GM12878 (cell line): Measurements from ENCODE around the gene BRWD1. TPM values are rescaled to one million over a fixed set of nuclear protein-coding genes. Genes with fewer than 3 reads are reported as not detected.

ENCODE experiments used
- ATAC-seq: fragments of 200-7000 bp; cut with Tn5 transposase; 3 replicates; pipeline ENCODE4 v1.9.1; 2020; ENCODE audit warnings: mild to moderate bottlenecking, moderate library complexity
- BruUV-seq: library from RNA; stranded (reverse); fragments of 400-500 nt; replicated peaks from 2 replicates; lab custom pipeline; 2021; lab: Mats Ljungman, UMichigan
- CTCF ChIA-PET: fragments of 300-600 bp; sonication (Branson Sonifier 250); formaldehyde crosslinking; extraction: SDS; loops from one replicate; lab custom pipeline; 2021; ENCODE audit warnings: inconsistent platforms; lab: Yijun Ruan, JAX
- POLR2A ChIA-PET: fragments of 350-600 bp; formaldehyde crosslinking; extraction: SDS; loops from one replicate; lab custom pipeline; 2021; ENCODE audit warnings: inconsistent platforms; lab: Charles Lee
- RAD21 ChIA-PET: fragments of 300-600 bp; sonication (Branson Sonifier 250); formaldehyde crosslinking; loops from one replicate; lab custom pipeline; 2023; ENCODE audit warnings: antibody characterized with exemption; ENCODE audit not compliant: unreplicated experiment; lab: Charles Lee
- SMC1A ChIA-PET: fragments of 300-600 bp; sonication (Branson Sonifier 250); formaldehyde crosslinking; loops from one replicate; lab custom pipeline; 2023; ENCODE audit not compliant: unreplicated experiment, uncharacterized antibody; lab: Charles Lee
- DNase-seq: peaks from one replicate; pipeline ENCODE4 v3.0.0-alpha.2; 2011; ENCODE audit warnings: low read depth, low spot score
- FAIRE-seq: peaks from 3 replicates; lab custom pipeline; 2011; peaks lifted over from hg19 to GRCh38; lab: Jason Lieb, UNC
- H2AFZ ChIP-seq: 2 replicates; pipeline ENCODE4 v1.6.0; 2011; ENCODE audit warnings: low read depth, low read length, control low read depth; ENCODE audit not compliant: control insufficient read depth
- H3K27ac ChIP-seq: 2 replicates; pipeline ENCODE4 v1.5.1; 2011; ENCODE audit warnings: control low read depth; ENCODE audit not compliant: control insufficient read depth, insufficient read depth
- H3K27me3 ChIP-seq, 2 experiments: replicated peaks in 1 of 2; 2 replicates each; pipeline versions ENCODE4 v1.6.0 to v1.6.1; 2011; ENCODE audit warnings: low read length in 1 of 2; ENCODE audit not compliant: control insufficient read depth in 2 of 2, insufficient read depth in 2 of 2
- H3K36me3 ChIP-seq, 2 experiments: 2 replicates each; pipeline ENCODE4 v1.5.1; 2011; ENCODE audit warnings: low read length in 1 of 2; ENCODE audit not compliant: control insufficient read depth in 2 of 2, insufficient read depth in 2 of 2
- H3K4me1 ChIP-seq: 2 replicates; pipeline ENCODE4 v1.6.1; 2011; ENCODE audit warnings: mild to moderate bottlenecking, low read length, moderate library complexity, mixed read lengths; ENCODE audit not compliant: control insufficient read depth, insufficient read depth
- H3K4me2 ChIP-seq: 2 replicates; pipeline ENCODE4 v1.6.0; 2011; ENCODE audit warnings: control low read depth; ENCODE audit not compliant: control insufficient read depth, insufficient read depth
- H3K4me3 ChIP-seq: fragments of 200-600 bp; sonication (generic); 2 replicates; pipeline ENCODE4 v1.5.1; 2016
- H3K79me2 ChIP-seq: 2 replicates; pipeline ENCODE4 v1.6.0; 2011; ENCODE audit warnings: low read length; ENCODE audit not compliant: control insufficient read depth, insufficient read depth
- H3K9ac ChIP-seq: 2 replicates; pipeline ENCODE4 v1.8.0; 2011; ENCODE audit warnings: low read length, control low read depth, mixed read lengths; ENCODE audit not compliant: control insufficient read depth, insufficient read depth
- H3K9me3 ChIP-seq: replicated peaks from 3 replicates; pipeline ENCODE4 v1.5.1; 2011; ENCODE audit warnings: mild to moderate bottlenecking, low read length; ENCODE audit not compliant: control insufficient read depth, insufficient read depth
- H4K20me1 ChIP-seq: 2 replicates; pipeline ENCODE4 v1.6.0; 2011; ENCODE audit not compliant: control insufficient read depth, insufficient read depth
- DPF2 ChIP-seq: fragments of 450-650 bp; IDR thresholded peaks from 2 replicates; pipeline ENCODE4 v1.6.1; 2017; ENCODE audit warnings: mild to moderate bottlenecking
- FOS ChIP-seq: IDR thresholded peaks from 3 replicates; pipeline ENCODE4 v1.6.1; 2011; ENCODE audit warnings: borderline replicate concordance; ENCODE audit not compliant: insufficient read length; ENCODE audit errors: extremely low read depth
- HDGF ChIP-seq: fragments of 450-650 bp; IDR thresholded peaks from 2 replicates; pipeline ENCODE4 v1.6.1; 2016; ENCODE audit warnings: antibody characterized with exemption
- NBN ChIP-seq: fragments of 450-650 bp; IDR thresholded peaks from 2 replicates; pipeline ENCODE4 v1.6.1; 2016
- NFYB ChIP-seq: IDR thresholded peaks from 2 replicates; pipeline ENCODE4 v1.6.1; 2011; ENCODE audit warnings: low read depth, mild to moderate bottlenecking, low read length, improper control_type of control experiment, moderate library complexity; ENCODE audit not compliant: insufficient read depth
- NRF1 ChIP-seq: conservative IDR thresholded peaks from 2 replicates; pipeline ENCODE4 v1.6.1; 2011; ENCODE audit warnings: mild to moderate bottlenecking, low read depth, low read length, improper control_type of control experiment
- PAX5 ChIP-seq: IDR thresholded peaks from 2 replicates; pipeline ENCODE4 v1.6.1; 2011; ENCODE audit warnings: low read depth, low read length, borderline replicate concordance
- RUNX3 ChIP-seq: IDR thresholded peaks from 2 replicates; pipeline ENCODE4 v1.6.1; 2012; ENCODE audit warnings: low read length, inconsistent platforms
- SIX5 ChIP-seq: IDR thresholded peaks from 2 replicates; pipeline ENCODE4 v1.6.1; 2011; ENCODE audit warnings: mild to moderate bottlenecking, low read depth, low read length, moderate library complexity; ENCODE audit not compliant: severe bottlenecking
- SMARCA5 ChIP-seq: fragments of 450-650 bp; IDR thresholded peaks from 2 replicates; pipeline ENCODE4 v1.6.1; 2017; ENCODE audit warnings: mild to moderate bottlenecking
- SUPT20H ChIP-seq: IDR thresholded peaks from 2 replicates; pipeline ENCODE4 v1.6.1; 2011; ENCODE audit warnings: low read depth, mild to moderate bottlenecking, low read length, moderate library complexity, borderline replicate concordance; ENCODE audit not compliant: control insufficient read depth
- ZNF24 ChIP-seq: fragments of 450-650 bp; IDR thresholded peaks from 2 replicates; pipeline ENCODE4 v1.6.1; 2017; ENCODE audit warnings: antibody characterized with exemption, mild to moderate bottlenecking
- WGBS: methylation state at CpG from one replicate; pipeline ENCODE4 v1.1.6; 2016; ENCODE audit warnings: low lambda C conversion rate; ENCODE audit not compliant: insufficient replicate concordance, insufficient coverage; ENCODE audit errors: missing lambda C conversion rate; 5-methylcytosine and 5-hydroxymethylcytosine counted together
- in situ Hi-C: fragments of 300-500 bp; cut with MboI; formaldehyde crosslinking; loops from 9 replicates; pipeline ENCODE4 v1.14.3; 2018; ENCODE audit warnings: mixed read lengths
- intact Hi-C: fragments of 100-400 bp; cut with micrococcal nuclease; formaldehyde crosslinking; loops from one replicate; pipeline ENCODE4 v1.14.2; 2022; ENCODE audit not compliant: unreplicated experiment
- polyA plus RNA-seq, 11 experiments: library from polyadenylated mRNA; depleted of rRNA in 4 of 11; unstranded in 6 of 11; stranded (reverse) in 5 of 11; fragments of >200 nt; fragmentation: Nextera tagmentation in 4 of 11; fragmentation: Illumina TruSeq in 1 of 11; extraction: Ambion mirVana in 4 of 11; extraction: Trizol in 1 of 11; gene quantifications; 1 replicate in 1 of 11; 2 replicates in 10 of 11; pipeline versions ENCODE4 v1.2.1 to v1.2.3, GENCODE V29; 2011 to 2016; ENCODE audit warnings: inconsistent platforms in 2 of 11, missing spikeins in 2 of 11, low read depth in 1 of 11
- total RNA-seq, 4 experiments: library from RNA; depleted of rRNA in 3 of 4; stranded (reverse); fragments of >200 nt in 3 of 4; fragmentation: Illumina TruSeq in 1 of 4; extraction: Trizol in 1 of 4; gene quantifications; 2 replicates each; pipeline versions ENCODE4 v1.2.1 to v1.2.3, GENCODE V29; 2013 to 2021
- TF ChIP-seq, protein P1 (sequence below): IDR thresholded peaks from 2 replicates; pipeline ENCODE4 v1.6.1; 2011; ENCODE audit warnings: borderline replicate concordance, low read depth, mild to moderate bottlenecking, moderate library complexity, mixed read lengths, low read length; ENCODE audit not compliant: insufficient read depth; ENCODE audit errors: extremely low read length
- TF ChIP-seq, protein P2 (sequence below): fragments of 150-350 bp; IDR thresholded peaks from 2 replicates; pipeline ENCODE4 v1.6.1; 2016; ENCODE audit warnings: low read depth, low read length

BRWD1 gene
- total and polyA plus RNA-seq, 10 of the 15 experiments (the other 5 are each of a cell fraction or from before 2014, with no cell fraction given) = 3.1 to 19.0 (median 13.5) TPM

DNA sequence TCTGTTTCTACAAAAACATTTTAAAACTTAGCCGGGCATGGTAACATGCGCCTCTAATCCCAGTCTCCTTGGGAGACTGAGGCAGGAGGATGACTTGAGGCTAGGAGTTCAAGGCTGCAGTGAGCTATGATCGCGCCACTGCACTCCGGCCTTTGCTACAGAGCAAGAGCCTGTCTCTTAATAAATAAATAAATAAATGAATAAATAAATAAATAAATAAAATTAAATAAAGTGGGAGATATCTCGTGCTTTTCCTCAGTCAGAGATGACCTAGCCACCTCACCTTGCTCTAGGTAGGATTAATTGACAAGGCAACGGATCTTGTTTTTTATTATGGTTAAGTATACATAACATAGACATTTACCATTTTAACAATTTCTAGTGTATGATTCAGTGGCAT lies 14.3 kb upstream of the BRWD1 start:
- WGBS = 78% methylated on average over 7 of the region's 7 CpGs
- Histone ChIP-seq H3K79me2 (no peaks in the 10 kb centered on the region), H3K36me3 (no peaks in the 10 kb centered on the region), H3K4me1 (no peaks in the 10 kb centered on the region), H3K4me2 (no peak overlapping the region), H3K9ac (no peak overlapping the region), H3K9me3 (no peaks in the 10 kb centered on the region), H2AFZ (no peak overlapping the region), H3K27me3 (no peaks in the 10 kb centered on the region), H3K27ac (no peak overlapping the region), H4K20me1 (no peaks in the 10 kb centered on the region), H3K4me3 (no peak overlapping the region)
- POLR2A ChIA-PET = no interaction called here
- DNase-seq (no peak), FAIRE-seq (no peak), ATAC-seq (no peak)
- TF ChIP-seq FOS (no peak), SIX5 (no peak), SUPT20H (no peak), NBN (no peak), SMARCA5 (no peak), PAX5 (no peak), RUNX3 (no peak), ZNF24 (no peak), DPF2 (no peak), NFYB (no peak), HDGF (no peak), NRF1 (no peak)
- TF ChIP-seq, protein P1, sequence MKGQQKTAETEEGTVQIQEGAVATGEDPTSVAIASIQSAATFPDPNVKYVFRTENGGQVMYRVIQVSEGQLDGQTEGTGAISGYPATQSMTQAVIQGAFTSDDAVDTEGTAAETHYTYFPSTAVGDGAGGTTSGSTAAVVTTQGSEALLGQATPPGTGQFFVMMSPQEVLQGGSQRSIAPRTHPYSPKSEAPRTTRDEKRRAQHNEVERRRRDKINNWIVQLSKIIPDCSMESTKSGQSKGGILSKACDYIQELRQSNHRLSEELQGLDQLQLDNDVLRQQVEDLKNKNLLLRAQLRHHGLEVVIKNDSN = no peak
- TF ChIP-seq, protein P2, sequence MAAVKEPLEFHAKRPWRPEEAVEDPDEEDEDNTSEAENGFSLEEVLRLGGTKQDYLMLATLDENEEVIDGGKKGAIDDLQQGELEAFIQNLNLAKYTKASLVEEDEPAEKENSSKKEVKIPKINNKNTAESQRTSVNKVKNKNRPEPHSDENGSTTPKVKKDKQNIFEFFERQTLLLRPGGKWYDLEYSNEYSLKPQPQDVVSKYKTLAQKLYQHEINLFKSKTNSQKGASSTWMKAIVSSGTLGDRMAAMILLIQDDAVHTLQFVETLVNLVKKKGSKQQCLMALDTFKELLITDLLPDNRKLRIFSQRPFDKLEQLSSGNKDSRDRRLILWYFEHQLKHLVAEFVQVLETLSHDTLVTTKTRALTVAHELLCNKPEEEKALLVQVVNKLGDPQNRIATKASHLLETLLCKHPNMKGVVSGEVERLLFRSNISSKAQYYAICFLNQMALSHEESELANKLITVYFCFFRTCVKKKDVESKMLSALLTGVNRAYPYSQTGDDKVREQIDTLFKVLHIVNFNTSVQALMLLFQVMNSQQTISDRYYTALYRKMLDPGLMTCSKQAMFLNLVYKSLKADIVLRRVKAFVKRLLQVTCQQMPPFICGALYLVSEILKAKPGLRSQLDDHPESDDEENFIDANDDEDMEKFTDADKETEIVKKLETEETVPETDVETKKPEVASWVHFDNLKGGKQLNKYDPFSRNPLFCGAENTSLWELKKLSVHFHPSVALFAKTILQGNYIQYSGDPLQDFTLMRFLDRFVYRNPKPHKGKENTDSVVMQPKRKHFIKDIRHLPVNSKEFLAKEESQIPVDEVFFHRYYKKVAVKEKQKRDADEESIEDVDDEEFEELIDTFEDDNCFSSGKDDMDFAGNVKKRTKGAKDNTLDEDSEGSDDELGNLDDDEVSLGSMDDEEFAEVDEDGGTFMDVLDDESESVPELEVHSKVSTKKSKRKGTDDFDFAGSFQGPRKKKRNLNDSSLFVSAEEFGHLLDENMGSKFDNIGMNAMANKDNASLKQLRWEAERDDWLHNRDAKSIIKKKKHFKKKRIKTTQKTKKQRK = no peak
- CTCF ChIA-PET = interaction anchor here (1.1 kb wide), 1 partner anchor 51 kb away, joined by 3 read pairs; no protein-coding TSS in a partner anchor
- in situ Hi-C loops = no loop called here
- no TSS peak for BruUV-seq
- intact Hi-C loops = no loop called here
- SMC1A ChIA-PET = no interaction called here
- RAD21 ChIA-PET = no interaction called here
